GM12878 (cell line): ENCODE data around the gene PDE3B. TPM values are rescaled to one million over a fixed set of nuclear protein-coding genes. Genes with fewer than 3 reads are reported as not detected.

Experiments used
- ATAC-seq: fragments of 200-7000 bp; cut with Tn5 transposase; 3 replicates; pipeline ENCODE4 v1.9.1; 2020; ENCODE audit warnings: mild to moderate bottlenecking, moderate library complexity
- BruUV-seq: library from RNA; stranded (reverse); fragments of 400-500 nt; replicated peaks from 2 replicates; lab custom pipeline; 2021; lab: Mats Ljungman, UMichigan
- CTCF ChIA-PET: fragments of 300-600 bp; sonication (Branson Sonifier 250); formaldehyde crosslinking; extraction: SDS; loops from one replicate; lab custom pipeline; 2021; ENCODE audit warnings: inconsistent platforms; lab: Yijun Ruan, JAX
- POLR2A ChIA-PET: fragments of 350-600 bp; formaldehyde crosslinking; extraction: SDS; loops from one replicate; lab custom pipeline; 2021; ENCODE audit warnings: inconsistent platforms; lab: Charles Lee
- RAD21 ChIA-PET: fragments of 300-600 bp; sonication (Branson Sonifier 250); formaldehyde crosslinking; loops from one replicate; lab custom pipeline; 2023; ENCODE audit warnings: antibody characterized with exemption; ENCODE audit not compliant: unreplicated experiment; lab: Charles Lee
- SMC1A ChIA-PET: fragments of 300-600 bp; sonication (Branson Sonifier 250); formaldehyde crosslinking; loops from one replicate; lab custom pipeline; 2023; ENCODE audit not compliant: unreplicated experiment, uncharacterized antibody; lab: Charles Lee
- DNase-seq: peaks from one replicate; pipeline ENCODE4 v3.0.0-alpha.2; 2011; ENCODE audit warnings: low read depth, low spot score
- FAIRE-seq: peaks from 3 replicates; lab custom pipeline; 2011; peaks lifted over from hg19 to GRCh38; lab: Jason Lieb, UNC
- H2AFZ ChIP-seq: 2 replicates; pipeline ENCODE4 v1.6.0; 2011; ENCODE audit warnings: low read depth, low read length, control low read depth; ENCODE audit not compliant: control insufficient read depth
- H3K27ac ChIP-seq: 2 replicates; pipeline ENCODE4 v1.5.1; 2011; ENCODE audit warnings: control low read depth; ENCODE audit not compliant: control insufficient read depth, insufficient read depth
- H3K27me3 ChIP-seq, 2 experiments: replicated peaks in 1 of 2; 2 replicates each; pipeline versions ENCODE4 v1.6.0 to v1.6.1; 2011; ENCODE audit warnings: low read length in 1 of 2; ENCODE audit not compliant: control insufficient read depth in 2 of 2, insufficient read depth in 2 of 2
- H3K36me3 ChIP-seq, 2 experiments: 2 replicates each; pipeline ENCODE4 v1.5.1; 2011; ENCODE audit warnings: low read length in 1 of 2; ENCODE audit not compliant: control insufficient read depth in 2 of 2, insufficient read depth in 2 of 2
- H3K4me1 ChIP-seq: 2 replicates; pipeline ENCODE4 v1.6.1; 2011; ENCODE audit warnings: mild to moderate bottlenecking, low read length, moderate library complexity, mixed read lengths; ENCODE audit not compliant: control insufficient read depth, insufficient read depth
- H3K4me2 ChIP-seq: 2 replicates; pipeline ENCODE4 v1.6.0; 2011; ENCODE audit warnings: control low read depth; ENCODE audit not compliant: control insufficient read depth, insufficient read depth
- H3K4me3 ChIP-seq: fragments of 200-600 bp; sonication (generic); 2 replicates; pipeline ENCODE4 v1.5.1; 2016
- H3K79me2 ChIP-seq: 2 replicates; pipeline ENCODE4 v1.6.0; 2011; ENCODE audit warnings: low read length; ENCODE audit not compliant: control insufficient read depth, insufficient read depth
- H3K9ac ChIP-seq: 2 replicates; pipeline ENCODE4 v1.8.0; 2011; ENCODE audit warnings: low read length, control low read depth, mixed read lengths; ENCODE audit not compliant: control insufficient read depth, insufficient read depth
- H3K9me3 ChIP-seq: replicated peaks from 3 replicates; pipeline ENCODE4 v1.5.1; 2011; ENCODE audit warnings: mild to moderate bottlenecking, low read length; ENCODE audit not compliant: control insufficient read depth, insufficient read depth
- H4K20me1 ChIP-seq: 2 replicates; pipeline ENCODE4 v1.6.0; 2011; ENCODE audit not compliant: control insufficient read depth, insufficient read depth
- RAD21 ChIP-seq: IDR thresholded peaks from 2 replicates; pipeline ENCODE4 v1.6.1; 2011; ENCODE audit warnings: mild to moderate bottlenecking, low read depth, low read length, moderate library complexity; ENCODE audit not compliant: insufficient read depth
- SMC3 ChIP-seq: IDR thresholded peaks from 2 replicates; pipeline ENCODE4 v1.6.1; 2011; ENCODE audit warnings: low read length, improper control_type of control experiment, borderline replicate concordance
- WGBS: methylation state at CpG from one replicate; pipeline ENCODE4 v1.1.6; 2016; ENCODE audit warnings: low lambda C conversion rate; ENCODE audit not compliant: insufficient replicate concordance, insufficient coverage; ENCODE audit errors: missing lambda C conversion rate; 5-methylcytosine and 5-hydroxymethylcytosine counted together
- in situ Hi-C: fragments of 300-500 bp; cut with MboI; formaldehyde crosslinking; loops from 9 replicates; pipeline ENCODE4 v1.14.3; 2018; ENCODE audit warnings: mixed read lengths
- intact Hi-C: fragments of 100-400 bp; cut with micrococcal nuclease; formaldehyde crosslinking; loops from one replicate; pipeline ENCODE4 v1.14.2; 2022; ENCODE audit not compliant: unreplicated experiment
- polyA plus RNA-seq, 11 experiments: library from polyadenylated mRNA; depleted of rRNA in 4 of 11; unstranded in 6 of 11; stranded (reverse) in 5 of 11; fragments of >200 nt; fragmentation: Nextera tagmentation in 4 of 11; fragmentation: Illumina TruSeq in 1 of 11; extraction: Ambion mirVana in 4 of 11; extraction: Trizol in 1 of 11; gene quantifications; 1 replicate in 1 of 11; 2 replicates in 10 of 11; pipeline versions ENCODE4 v1.2.1 to v1.2.3, GENCODE V29; 2011 to 2016; ENCODE audit warnings: inconsistent platforms in 2 of 11, missing spikeins in 2 of 11, low read depth in 1 of 11
- total RNA-seq, 4 experiments: library from RNA; depleted of rRNA in 3 of 4; stranded (reverse); fragments of >200 nt in 3 of 4; fragmentation: Illumina TruSeq in 1 of 4; extraction: Trizol in 1 of 4; gene quantifications; 2 replicates each; pipeline versions ENCODE4 v1.2.1 to v1.2.3, GENCODE V29; 2013 to 2021
- TF ChIP-seq, protein P1 (sequence below): fragments of 450-650 bp; IDR thresholded peaks from 2 replicates; pipeline ENCODE4 v1.6.1; 2016; ENCODE audit warnings: mild to moderate bottlenecking, moderate library complexity, borderline replicate concordance
- TF ChIP-seq, protein P2 (sequence below), 3 experiments: IDR thresholded peaks in 2 of 3; conservative IDR thresholded peaks in 1 of 3; 2 replicates each; pipeline ENCODE4 v1.5.1; 2011; ENCODE audit warnings: low read depth in 3 of 3, low read length in 3 of 3, mild to moderate bottlenecking in 3 of 3, control low read depth in 2 of 3, moderate library complexity in 2 of 3, inconsistent platforms in 1 of 3, mixed read lengths in 1 of 3; ENCODE audit not compliant: control insufficient read depth in 2 of 3, insufficient read depth in 1 of 3; ENCODE audit errors: extremely low read depth in 1 of 3

PDE3B gene
- total and polyA plus RNA-seq, 10 of the 15 experiments (the other 5 are each of a cell fraction or from before 2014, with no cell fraction given), result 0.04 to 3.1 (median 1.9) TPM

DNA sequence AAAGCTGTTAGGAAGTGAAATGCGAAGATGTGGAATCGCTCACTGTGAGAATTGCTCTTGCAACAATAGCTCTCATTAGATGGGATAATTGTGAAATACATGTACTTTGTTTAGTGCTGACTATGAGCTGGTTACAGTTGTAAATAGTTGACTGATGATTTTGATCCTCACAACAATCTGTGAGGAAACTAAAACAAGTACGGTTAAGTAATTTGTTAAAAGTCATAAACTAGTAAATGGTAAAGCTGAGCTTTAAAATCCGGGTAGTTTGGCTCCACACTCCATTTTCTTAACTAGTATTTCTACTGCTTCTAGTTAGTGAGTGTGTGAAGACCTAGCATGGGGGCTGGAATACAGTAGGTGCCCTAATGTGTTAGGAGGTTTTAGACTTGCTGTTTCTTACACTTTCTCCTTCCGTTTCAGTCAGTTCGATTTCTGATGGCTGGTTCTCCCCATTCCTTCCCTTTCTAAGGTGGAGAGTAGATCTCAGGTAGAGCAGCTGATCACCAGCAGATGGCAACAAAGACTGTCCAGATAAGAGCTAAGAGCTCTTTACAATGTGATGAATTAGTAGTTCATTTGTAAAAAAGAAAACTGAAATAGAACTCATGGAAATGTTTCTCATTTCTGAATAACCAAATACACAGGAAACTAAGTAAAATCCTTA lies 264.7 kb downstream of the PDE3B start:
- H3K4me3 ChIP-seq, result no peak overlapping the region
- no peak overlapping the region for H3K9ac ChIP-seq
- in situ Hi-C loops, result loop anchor here (5.0 kb wide), 3 partner anchors 121 to 386 kb away; partner anchors contain the start of genes CALCB and PSMA1
- H3K4me1 ChIP-seq, result peaks cover 10% of the 10 kb centered on the region
- no TSS peak for BruUV-seq
- H3K4me2 ChIP-seq, result no peak overlapping the region
- no peak overlapping the region for H3K27ac ChIP-seq
- no peaks in the 10 kb centered on the region for H3K79me2 ChIP-seq
- no peak for DNase-seq
- no peaks in the 10 kb centered on the region for H4K20me1 ChIP-seq
- ChIA-PET CTCF (interaction anchor here (0.6 to 4.9 kb wide), 62 partner anchors 10 to 422 kb away, joined by 3 to 100 read pairs (median 4); partner anchors contain the start of gene CYP2R1), POLR2A (no interaction called here), RAD21 (interaction anchor here (0.7 to 3.8 kb wide), 17 partner anchors 16 to 724 kb away, joined by 3 to 38 read pairs (median 4); partner anchors contain the start of gene CYP2R1), SMC1A (interaction anchor here (1.0 to 3.2 kb wide), 19 partner anchors 96 to 388 kb away, joined by 3 to 32 read pairs (median 4); partner anchors contain the start of gene PSMA1)
- no peak overlapping the region for H2AFZ ChIP-seq
- 6% methylated on average over 6 of the region's 6 CpGs for WGBS
- ATAC-seq, result peak; percentile 62
- TF ChIP-seq RAD21 (peak; percentile 65), SMC3 (peak; percentile 46; the same call in 1 of the 2 replicates)
- TF ChIP-seq, protein P1, sequence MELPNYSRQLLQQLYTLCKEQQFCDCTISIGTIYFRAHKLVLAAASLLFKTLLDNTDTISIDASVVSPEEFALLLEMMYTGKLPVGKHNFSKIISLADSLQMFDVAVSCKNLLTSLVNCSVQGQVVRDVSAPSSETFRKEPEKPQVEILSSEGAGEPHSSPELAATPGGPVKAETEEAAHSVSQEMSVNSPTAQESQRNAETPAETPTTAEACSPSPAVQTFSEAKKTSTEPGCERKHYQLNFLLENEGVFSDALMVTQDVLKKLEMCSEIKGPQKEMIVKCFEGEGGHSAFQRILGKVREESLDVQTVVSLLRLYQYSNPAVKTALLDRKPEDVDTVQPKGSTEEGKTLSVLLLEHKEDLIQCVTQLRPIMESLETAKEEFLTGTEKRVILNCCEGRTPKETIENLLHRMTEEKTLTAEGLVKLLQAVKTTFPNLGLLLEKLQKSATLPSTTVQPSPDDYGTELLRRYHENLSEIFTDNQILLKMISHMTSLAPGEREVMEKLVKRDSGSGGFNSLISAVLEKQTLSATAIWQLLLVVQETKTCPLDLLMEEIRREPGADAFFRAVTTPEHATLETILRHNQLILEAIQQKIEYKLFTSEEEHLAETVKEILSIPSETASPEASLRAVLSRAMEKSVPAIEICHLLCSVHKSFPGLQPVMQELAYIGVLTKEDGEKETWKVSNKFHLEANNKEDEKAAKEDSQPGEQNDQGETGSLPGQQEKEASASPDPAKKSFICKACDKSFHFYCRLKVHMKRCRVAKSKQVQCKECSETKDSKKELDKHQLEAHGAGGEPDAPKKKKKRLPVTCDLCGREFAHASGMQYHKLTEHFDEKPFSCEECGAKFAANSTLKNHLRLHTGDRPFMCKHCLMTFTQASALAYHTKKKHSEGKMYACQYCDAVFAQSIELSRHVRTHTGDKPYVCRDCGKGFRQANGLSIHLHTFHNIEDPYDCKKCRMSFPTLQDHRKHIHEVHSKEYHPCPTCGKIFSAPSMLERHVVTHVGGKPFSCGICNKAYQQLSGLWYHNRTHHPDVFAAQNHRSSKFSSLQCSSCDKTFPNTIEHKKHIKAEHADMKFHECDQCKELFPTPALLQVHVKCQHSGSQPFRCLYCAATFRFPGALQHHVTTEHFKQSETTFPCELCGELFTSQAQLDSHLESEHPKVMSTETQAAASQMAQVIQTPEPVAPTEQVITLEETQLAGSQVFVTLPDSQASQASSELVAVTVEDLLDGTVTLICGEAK, result no peak
- TF ChIP-seq, protein P2, sequence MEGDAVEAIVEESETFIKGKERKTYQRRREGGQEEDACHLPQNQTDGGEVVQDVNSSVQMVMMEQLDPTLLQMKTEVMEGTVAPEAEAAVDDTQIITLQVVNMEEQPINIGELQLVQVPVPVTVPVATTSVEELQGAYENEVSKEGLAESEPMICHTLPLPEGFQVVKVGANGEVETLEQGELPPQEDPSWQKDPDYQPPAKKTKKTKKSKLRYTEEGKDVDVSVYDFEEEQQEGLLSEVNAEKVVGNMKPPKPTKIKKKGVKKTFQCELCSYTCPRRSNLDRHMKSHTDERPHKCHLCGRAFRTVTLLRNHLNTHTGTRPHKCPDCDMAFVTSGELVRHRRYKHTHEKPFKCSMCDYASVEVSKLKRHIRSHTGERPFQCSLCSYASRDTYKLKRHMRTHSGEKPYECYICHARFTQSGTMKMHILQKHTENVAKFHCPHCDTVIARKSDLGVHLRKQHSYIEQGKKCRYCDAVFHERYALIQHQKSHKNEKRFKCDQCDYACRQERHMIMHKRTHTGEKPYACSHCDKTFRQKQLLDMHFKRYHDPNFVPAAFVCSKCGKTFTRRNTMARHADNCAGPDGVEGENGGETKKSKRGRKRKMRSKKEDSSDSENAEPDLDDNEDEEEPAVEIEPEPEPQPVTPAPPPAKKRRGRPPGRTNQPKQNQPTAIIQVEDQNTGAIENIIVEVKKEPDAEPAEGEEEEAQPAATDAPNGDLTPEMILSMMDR (IDR thresholded peaks at IDR 0.05 in 2 of 3, conservative IDR thresholded peaks at IDR 0.05 in 1 of 3; ENCODE audit: control insufficient read depth in 2 of 3, extremely low read depth in 1 of 3, insufficient read depth in 1 of 3, low read depth in 3 of 3, low read length in 3 of 3), result peak; percentile 62 to 64 (median 63); a peak in 5 of 6 replicates
- H3K27me3 ChIP-seq, result no peaks in the 10 kb centered on the region
- H3K9me3 ChIP-seq, result no peaks in the 10 kb centered on the region
- FAIRE-seq, result peak; percentile 57
- H3K36me3 ChIP-seq, result no peaks in the 10 kb centered on the region
- intact Hi-C loops, result loop anchor here (1.0 to 5.0 kb wide), 5 partner anchors 98 to 300 kb away; no protein-coding TSS in a partner anchor
